Ascending aorta (tissue), 2 donors: Measurements from ENCODE around the gene ZBTB21. TPM values are rescaled to one million over a fixed set of nuclear protein-coding genes. Genes with fewer than 3 reads are reported as not detected.

Experiments used
- DNase-seq, 2 donors: peaks; one replicate each; pipeline ENCODE4 v3.0.0-alpha.2; 2019; ENCODE audit warnings: low spot score in 2 of 2
- H3K27ac ChIP-seq, 2 donors: fragments of 200-600 bp; sonication (generic); one replicate each; pipeline ENCODE4 v1.5.1; 2016 to 2017; ENCODE audit warnings: mild to moderate bottlenecking in 1 of 2
- H3K27me3 ChIP-seq: fragments of 200-600 bp; sonication (generic); one replicate; pipeline ENCODE4 v1.5.1; 2017
- H3K36me3 ChIP-seq, 2 donors: fragments of 200-600 bp; sonication (generic); one replicate each; pipeline ENCODE4 v1.5.1; 2016
- H3K4me1 ChIP-seq, 2 donors: fragments of 200-600 bp; sonication (generic); one replicate each; pipeline ENCODE4 v1.5.1; 2016 to 2017; ENCODE audit warnings: mild to moderate bottlenecking in 1 of 2
- H3K4me3 ChIP-seq, 2 donors: fragments of 200-600 bp; sonication (generic); one replicate each; pipeline ENCODE4 v1.5.1; 2016 to 2017; ENCODE audit warnings: mild to moderate bottlenecking in 1 of 2
- H3K9me3 ChIP-seq, 2 donors: fragments of 200-600 bp; sonication (generic); one replicate each; pipeline ENCODE4 v1.5.1; 2016
- intact Hi-C: fragments of 100-400 bp; cut with DNase I; formaldehyde crosslinking; loops from one replicate; pipeline ENCODE4 v1.15.1; 2023
- total RNA-seq: library from RNA; depleted of rRNA; stranded (reverse); fragments of >200 nt; gene quantifications from one replicate; pipeline ENCODE4 v1.1.0, GENCODE V29; 2016
- TF ChIP-seq, protein P1 (sequence below), 3 experiments: fragments of 200-600 bp in 2 of 3; fragments of 450-650 bp in 1 of 3; sonication (generic) in 2 of 3; IDR thresholded peaks; one replicate each; pipeline ENCODE4 v1.5.1; 2016 to 2019; ENCODE audit warnings: antibody characterized with exemption in 3 of 3, mild to moderate bottlenecking in 1 of 3, moderate library complexity in 1 of 3

ZBTB21 gene
- total RNA-seq, 1 donor from 2014 or later, result 11.1 TPM

DNA sequence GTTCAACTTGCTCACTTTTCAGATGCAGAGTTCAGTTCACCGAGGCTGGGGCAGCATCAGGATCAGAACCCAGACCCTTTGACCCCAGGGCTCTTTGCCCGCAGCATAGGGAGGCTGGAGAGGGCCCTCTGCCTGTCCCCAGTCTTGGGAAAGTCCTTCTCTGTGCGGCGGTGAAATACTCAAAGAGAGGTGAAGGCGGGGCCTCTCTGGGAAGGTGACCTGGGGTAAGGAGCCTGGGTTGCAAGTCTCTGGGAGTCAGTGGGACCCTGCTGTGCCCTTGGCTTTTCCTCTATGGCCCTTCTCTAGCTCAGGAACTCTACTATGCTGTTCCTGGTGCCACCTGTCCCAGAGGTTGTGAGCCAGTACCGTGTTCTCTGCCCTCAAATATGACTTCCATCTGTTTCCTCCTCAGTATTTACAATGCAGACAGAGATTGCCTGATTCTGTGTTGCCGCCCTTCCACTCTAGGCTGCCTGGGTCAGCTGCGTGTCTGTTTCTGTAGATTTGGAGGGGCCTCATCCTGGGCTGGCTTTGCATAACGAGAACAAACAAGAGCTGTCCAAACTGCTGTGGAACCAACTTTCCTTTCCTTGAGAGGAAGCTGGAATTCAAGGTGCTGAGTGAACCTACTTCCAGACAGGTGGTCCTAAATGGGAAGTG lies 18.7 kb upstream of the ZBTB21 start:
- Histone ChIP-seq H3K9me3 (no peaks in the 10 kb centered on the region), H3K4me1 (peaks cover 0 to 3% of the 10 kb centered on the region in 2 donors), H3K36me3 (no peaks in the 10 kb centered on the region), H3K27me3 (no peaks in the 10 kb centered on the region), H3K4me3 (no peak overlapping the region), H3K27ac (peak overlapping the region; percentile 6 to 68)
- DNase-seq, result no peak
- intact Hi-C loops, result no loop called here
- TF ChIP-seq, protein P1, sequence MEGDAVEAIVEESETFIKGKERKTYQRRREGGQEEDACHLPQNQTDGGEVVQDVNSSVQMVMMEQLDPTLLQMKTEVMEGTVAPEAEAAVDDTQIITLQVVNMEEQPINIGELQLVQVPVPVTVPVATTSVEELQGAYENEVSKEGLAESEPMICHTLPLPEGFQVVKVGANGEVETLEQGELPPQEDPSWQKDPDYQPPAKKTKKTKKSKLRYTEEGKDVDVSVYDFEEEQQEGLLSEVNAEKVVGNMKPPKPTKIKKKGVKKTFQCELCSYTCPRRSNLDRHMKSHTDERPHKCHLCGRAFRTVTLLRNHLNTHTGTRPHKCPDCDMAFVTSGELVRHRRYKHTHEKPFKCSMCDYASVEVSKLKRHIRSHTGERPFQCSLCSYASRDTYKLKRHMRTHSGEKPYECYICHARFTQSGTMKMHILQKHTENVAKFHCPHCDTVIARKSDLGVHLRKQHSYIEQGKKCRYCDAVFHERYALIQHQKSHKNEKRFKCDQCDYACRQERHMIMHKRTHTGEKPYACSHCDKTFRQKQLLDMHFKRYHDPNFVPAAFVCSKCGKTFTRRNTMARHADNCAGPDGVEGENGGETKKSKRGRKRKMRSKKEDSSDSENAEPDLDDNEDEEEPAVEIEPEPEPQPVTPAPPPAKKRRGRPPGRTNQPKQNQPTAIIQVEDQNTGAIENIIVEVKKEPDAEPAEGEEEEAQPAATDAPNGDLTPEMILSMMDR (IDR thresholded peaks at IDR 0.05), result no peak

DNA sequence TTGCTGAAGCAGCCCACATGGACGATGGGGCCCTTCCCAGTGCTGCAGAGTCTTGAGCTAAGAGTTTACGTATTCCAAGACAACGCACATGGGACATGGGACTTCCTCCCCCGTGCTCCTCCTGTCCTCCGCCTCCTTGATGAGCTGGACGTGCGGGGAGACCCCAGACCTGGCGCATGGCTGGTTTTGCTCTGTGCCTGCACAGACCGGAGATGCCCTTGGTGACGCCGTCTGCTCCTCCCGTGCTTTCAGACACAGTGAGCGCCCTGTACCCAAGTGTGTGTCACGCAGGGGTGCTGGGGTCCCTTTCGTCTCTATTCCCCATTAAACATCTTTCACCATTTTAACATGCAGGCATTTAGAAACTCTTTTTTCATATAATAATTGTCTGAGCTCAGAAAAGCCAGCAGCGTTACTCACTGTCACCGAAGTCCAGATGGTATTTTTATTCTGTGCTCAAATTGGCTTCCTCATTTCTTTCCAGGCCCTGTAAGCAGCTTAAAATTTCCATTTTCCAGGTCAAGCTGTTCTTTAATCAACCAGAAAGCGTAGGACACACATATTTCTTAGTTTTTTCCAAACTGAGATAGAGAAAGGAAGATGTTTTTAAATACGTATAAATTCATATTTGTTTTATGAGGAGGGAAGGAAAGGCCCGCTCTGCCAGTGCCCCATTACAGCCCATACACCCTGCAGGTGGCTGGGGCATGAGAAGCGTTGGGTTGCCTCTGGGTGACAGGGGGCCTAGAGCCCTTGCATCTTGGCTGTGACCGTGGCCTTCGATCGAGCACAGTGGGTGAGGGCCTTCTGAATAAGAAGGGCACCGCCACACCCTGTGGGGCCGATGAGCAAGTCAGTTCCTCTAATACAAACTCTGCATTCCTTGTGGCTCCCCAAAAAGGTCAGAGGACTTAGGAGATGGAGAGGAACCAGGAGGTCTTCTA lies 17.9 kb upstream of the ZBTB21 start:
- H3K27me3 ChIP-seq, result no peaks in the 10 kb centered on the region
- TF ChIP-seq, protein P1 (IDR thresholded peaks at IDR 0.05), result no peak
- H3K4me1 ChIP-seq, result peaks cover 0 to 3% of the 10 kb centered on the region in 2 donors
- peak in 1 of 2 donors; percentile 30 for DNase-seq
- intact Hi-C loops, result no loop called here
- H3K9me3 ChIP-seq, result no peaks in the 10 kb centered on the region
- H3K36me3 ChIP-seq, result no peaks in the 10 kb centered on the region
- H3K27ac ChIP-seq, result peak overlapping the region; percentile 6 to 68
- H3K4me3 ChIP-seq, result no peak overlapping the region

DNA sequence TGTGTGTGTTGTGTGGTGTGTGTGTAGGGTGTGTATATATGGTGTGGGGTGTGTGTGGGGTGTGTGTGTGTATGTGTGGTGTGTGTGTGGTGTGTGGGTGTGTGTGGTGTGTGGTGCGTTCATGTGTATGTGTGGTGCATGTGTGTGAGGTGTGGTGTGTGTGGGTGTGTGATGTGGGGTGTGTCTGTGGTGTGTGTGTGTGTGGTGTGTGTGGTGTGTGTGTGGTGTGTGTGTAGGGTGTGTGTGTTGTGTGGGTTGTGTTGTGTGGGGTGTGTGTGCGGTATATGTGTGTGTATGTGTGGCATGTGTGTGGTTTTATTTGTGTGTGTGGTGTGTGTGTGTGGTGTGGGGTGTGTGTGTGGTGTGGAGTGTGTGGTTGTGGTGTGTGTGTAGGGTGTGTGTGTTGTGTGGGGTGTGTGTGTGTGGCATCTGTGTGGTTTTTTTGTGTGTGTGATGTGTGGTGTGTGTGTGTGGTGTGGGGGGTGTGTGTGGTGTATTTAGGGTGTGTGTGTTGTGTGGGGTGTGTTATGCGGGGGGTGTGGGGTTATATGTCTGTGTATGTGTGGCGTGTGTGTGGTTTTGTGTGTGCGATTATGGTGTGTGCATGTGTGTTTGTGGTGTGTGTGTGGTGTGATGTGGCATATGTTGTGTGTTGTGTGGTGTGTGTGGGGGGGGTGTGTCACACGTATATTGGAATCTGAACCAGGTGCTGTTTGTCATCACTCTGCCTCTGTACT lies 17.1 kb upstream of the ZBTB21 start:
- no peaks in the 10 kb centered on the region for H3K36me3 ChIP-seq
- peaks cover 0 to 3% of the 10 kb centered on the region in 2 donors for H3K4me1 ChIP-seq
- no peaks in the 10 kb centered on the region for H3K9me3 ChIP-seq
- no peak for DNase-seq
- H3K27me3 ChIP-seq, result no peaks in the 10 kb centered on the region
- intact Hi-C loops, result no loop called here
- TF ChIP-seq, protein P1 (IDR thresholded peaks at IDR 0.05), result no peak
- H3K4me3 ChIP-seq, result no peak overlapping the region
- no peak overlapping the region for H3K27ac ChIP-seq

DNA sequence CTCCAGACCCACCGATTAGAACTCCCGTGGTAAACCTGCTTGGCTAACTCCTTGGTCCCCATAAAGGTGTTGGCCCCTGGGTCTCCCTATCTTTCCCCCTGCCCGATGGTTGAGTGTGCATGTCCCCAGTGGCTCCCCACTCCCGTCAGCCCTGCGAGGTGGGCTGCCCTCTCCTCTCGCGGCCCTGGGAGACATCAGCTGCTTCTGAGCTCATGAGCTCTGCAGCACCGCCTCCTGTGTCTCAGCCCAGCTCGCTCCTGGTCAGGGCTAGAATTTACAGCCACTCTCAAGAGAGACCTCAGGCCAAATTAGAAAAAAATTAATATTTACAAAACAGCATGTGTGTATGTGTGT lies 15.9 kb upstream of the ZBTB21 start:
- H3K9me3 ChIP-seq, result no peaks in the 10 kb centered on the region
- intact Hi-C loops, result no loop called here
- no peak overlapping the region for H3K4me3 ChIP-seq
- H3K27ac ChIP-seq, result no peak overlapping the region
- TF ChIP-seq, protein P1 (IDR thresholded peaks at IDR 0.05), result no peak
- peaks cover 0 to 3% of the 10 kb centered on the region in 2 donors for H3K4me1 ChIP-seq
- no peaks in the 10 kb centered on the region for H3K36me3 ChIP-seq
- no peaks in the 10 kb centered on the region for H3K27me3 ChIP-seq
- DNase-seq, result no peak

DNA sequence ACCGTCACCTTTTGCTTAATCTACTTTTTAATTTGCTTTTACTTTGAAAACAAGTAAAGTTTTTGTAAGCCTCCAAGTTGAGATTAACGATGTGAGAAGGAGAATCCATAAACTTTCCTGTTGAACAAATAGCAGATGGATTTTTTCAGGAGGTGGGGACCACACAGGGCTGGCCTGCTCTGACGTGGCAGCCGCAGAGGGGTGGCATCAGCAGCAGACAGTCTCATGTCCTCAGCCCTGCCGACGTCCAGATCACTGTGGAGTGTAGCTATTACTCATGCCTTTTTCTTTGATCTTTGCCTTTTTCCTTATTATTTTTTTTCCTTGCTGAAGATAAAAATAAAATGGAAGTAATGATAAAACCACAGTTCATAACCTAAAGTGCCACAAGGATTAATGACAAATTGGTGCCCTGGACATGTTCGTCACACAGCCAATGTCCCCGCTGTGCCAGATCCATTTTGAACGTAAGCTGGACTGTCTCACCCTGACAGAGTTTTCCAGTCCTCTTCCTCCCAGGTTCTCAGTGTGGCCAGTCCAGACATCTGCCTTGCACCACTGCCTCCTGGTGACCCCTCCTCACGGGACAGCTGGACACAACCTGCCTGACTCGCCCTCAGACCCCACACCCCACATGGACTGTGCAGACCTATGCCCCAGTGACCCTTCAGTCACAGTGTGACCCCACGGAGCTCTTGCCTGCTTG lies 15.4 kb upstream of the ZBTB21 start:
- Histone ChIP-seq H3K36me3 (no peaks in the 10 kb centered on the region), H3K4me3 (no peak overlapping the region), H3K4me1 (peaks cover 0 to 3% of the 10 kb centered on the region in 2 donors), H3K27me3 (no peaks in the 10 kb centered on the region), H3K9me3 (no peaks in the 10 kb centered on the region), H3K27ac (no peak overlapping the region)
- no peak for DNase-seq
- intact Hi-C loops, result no loop called here
- TF ChIP-seq, protein P1 (IDR thresholded peaks at IDR 0.05), result no peak
